A204.1 (cell line): ENCODE measurements around the gene SLC47A2.
"Not testable (repeated sequence)": the region's sequence is repeated elsewhere in the genome, so short reads cannot be mapped to it uniquely, and the experiment has no call there.

ENCODE experiments used
- FAIRE-seq: peaks from 2 replicates; lab custom pipeline; 2012; peaks lifted over from hg19 to GRCh38; lab: Jason Lieb, UNC

SLC47A2 gene

DNA sequence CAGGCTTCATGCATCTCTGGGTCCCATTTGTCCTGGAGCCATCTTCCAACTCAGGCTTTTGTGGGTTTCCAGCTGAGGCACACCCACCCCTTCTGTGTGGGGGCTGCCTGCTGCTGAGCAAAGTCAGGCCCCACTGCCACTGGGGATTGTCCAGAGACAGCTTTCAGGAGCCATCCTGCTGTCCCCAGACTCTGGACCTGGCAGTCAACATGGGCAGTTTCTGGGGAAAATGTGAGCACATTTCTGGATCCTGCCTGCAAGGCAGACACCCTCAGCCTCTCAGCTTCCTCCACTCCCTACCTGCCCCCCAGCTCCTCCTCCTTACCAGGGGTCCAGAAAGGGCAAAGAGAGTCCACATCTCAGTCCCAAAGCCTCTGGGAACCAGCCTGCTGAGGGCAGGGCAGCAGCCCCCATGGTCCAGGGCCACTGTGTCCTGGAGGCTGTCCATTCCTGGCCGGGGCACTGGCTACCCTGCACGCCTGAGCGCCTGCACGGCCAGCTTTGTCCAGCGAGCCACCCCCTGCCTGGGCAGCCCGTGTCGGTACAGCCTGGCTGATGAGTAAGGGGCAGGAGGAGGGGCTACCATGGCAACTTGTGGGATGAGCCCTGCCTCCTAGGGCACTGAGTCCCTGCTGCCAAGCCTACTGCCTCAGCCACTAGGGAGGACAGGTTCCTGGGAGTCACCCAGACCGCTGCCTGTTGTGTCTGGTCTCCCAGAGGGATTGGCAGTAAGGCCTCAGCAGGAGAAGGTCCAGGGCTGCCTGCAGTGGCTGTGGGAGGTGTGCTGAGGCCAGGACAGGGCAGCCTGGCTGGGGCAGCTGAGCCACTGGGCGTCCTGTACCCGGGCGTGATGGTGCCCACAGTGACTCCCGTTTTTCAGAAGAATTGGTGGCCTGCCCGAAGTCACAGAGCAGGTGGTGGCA lies at the start of gene SLC47A2:
Gene SLC47A2 (minus strand): TSS at position 477 of the 923 bp plus-strand sequence. CDS start 29 bp downstream, at position 448.
- no peak for FAIRE-seq

GRCh38 chr17:19766016-19766415 lies 49.6 kb upstream of the SLC47A2 start:
- no peak for FAIRE-seq

DNA sequence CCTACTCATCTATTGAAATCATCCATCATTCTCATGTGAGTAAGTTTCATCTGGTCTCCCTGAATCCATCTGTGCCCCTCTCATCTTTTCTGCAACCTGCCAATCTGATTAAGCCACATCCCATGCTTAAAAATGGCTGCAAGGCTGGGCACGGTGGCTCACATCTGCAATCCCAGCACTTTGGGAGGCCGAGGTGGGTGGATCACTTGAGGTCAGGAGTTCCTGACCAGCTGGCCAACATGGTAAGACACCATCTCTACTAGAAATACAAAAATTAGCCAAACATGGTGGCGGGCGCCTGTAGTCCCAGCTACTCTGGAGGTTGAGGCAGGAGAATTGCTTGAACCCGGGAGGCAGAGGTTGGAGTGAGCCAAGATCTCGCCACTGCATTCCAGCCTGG lies 47.6 kb upstream of the SLC47A2 start:
- not testable (repeated sequence) for FAIRE-seq

- no peak for FAIRE-seq
These were observed 47.0 kb upstream of the SLC47A2 start for GRCh38 chr17:19763416-19763815.

- no peak for FAIRE-seq
These were observed 46.2 kb upstream of the SLC47A2 start for GRCh38 chr17:19762515-19762961.

GRCh38 chr17:19760746-19761145 lies 44.4 kb upstream of the SLC47A2 start:
- no peak for FAIRE-seq

DNA sequence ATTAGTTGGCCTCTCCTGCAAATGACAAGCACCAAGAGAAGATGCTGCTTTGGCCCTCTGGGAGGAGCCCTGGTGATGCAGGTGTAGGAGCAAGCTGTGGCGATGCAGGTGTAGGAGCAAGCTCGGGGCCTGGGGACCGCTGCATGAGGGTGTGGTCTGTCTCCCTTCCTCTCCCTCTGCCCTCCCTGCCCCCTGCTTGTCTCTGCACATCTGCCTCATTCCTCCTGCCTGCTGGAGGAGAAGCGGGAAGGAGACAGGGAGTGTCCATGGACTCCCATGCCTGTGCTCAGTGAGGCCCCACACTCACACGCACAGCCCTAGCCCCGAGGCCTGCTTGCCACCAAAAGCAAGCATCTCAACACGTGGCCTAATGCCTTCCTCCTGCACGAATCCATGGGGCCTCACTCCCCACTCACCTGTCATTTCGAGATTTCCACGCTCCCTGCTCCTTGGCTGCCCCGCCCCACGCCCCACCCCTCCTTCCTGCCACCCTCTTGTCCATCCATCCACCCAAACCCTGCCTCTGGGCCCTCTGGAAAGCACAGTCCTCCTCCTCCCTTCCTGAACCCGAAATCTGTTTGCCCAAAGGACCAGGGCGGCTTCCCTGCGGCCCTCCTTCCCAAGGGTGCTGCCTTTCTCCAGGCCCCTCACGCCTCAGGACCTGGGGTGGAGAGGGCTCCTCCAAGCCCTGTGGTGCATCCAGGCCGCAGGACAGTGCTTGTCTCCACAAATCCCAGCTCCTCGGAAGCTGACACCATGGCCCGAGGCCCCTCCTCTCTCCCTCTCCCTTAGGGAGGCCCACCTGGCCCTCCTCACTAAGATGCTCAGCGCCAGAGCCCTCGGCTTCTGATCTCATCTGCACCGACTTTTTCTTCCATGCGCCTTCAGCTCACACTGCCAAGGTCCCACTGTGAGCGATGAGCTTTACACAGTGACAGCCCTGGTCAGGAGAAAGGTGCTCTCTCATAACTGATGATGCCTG lies 43.5 kb upstream of the SLC47A2 start:
- no peak for FAIRE-seq

DNA sequence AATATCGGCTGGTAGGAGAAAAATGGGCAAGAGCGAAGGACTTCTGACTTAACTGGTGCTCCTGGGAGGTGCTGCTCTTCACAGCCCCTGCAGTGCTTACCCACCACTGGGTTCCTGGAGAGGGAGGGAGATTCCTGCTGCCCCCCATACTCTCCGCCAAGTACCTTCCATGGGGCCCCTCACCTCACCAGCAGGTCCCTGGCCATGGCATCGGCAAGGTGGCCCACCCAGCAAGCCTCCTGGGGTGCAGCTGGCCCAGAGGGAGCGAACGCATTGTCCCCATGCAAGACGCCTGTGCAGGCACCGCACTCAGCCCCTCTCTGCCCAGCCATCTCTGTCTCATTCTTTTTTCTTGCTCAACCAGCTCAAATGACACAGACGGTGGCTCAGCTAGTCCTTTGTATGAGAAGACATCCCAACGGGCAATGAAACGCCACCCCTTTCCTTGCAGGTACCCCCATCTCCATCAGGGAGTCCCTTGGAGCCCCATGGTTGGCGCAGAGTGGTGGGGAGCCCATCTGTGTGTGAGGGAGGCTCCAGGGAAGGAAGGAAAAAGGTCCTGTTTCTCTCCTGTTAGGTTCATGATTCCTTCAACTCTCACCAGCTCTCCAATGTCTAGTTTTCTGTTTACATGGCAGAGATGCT lies 41.3 kb upstream of the SLC47A2 start:
- FAIRE-seq: no peak

DNA sequence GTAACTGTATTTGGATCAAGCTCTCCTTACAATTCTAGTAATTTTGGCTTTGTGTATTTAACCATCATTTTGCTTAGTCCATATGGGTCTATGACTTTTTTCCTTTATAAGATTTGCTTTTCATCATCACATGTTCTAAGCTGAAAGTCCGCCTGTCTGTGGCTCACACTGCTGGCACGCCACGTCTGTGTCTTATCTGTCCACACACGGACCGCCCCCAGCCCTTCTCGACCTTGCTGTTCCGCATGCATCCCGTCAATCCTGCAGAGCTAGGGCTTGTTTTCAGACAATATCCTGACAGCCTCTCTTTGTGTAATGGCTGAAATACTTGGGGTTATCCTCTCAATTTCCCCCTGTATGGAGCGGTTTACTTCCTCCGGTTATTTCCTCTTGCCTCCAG lies 40.2 kb upstream of the SLC47A2 start:
- no peak for FAIRE-seq

DNA sequence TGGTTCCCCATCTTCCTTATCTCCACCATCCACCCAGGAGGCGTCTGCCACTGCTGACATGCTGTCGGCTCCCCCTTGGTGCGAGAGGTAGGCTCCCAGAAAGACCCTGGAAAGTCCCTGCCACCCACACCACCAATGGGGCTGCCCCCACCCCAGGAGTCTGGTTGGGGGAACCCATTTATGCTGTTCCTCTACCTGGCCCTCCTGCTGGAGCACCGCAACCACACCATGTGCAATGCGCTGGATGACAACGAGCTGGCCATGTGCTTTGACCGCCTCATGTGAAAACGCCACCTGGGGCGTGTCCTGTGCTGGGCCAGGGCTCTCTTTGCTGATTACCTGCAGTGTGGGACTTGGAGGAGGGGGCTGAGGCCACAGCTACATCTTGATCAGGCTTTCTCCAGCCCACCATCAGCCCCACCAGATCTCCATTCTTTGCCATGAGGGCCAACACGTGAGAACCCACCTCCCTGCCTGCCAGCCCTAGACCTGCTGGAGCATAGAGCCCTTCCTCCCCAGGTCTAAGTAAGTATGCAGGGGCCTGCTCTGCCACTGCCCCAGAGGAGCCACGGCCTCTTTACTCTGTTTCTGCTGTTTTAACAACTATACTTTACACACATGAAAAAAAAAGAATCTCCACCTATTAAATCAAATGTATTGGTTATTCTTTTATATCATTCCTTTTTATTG lies 39.6 kb upstream of the SLC47A2 start:
- FAIRE-seq: no peak

DNA sequence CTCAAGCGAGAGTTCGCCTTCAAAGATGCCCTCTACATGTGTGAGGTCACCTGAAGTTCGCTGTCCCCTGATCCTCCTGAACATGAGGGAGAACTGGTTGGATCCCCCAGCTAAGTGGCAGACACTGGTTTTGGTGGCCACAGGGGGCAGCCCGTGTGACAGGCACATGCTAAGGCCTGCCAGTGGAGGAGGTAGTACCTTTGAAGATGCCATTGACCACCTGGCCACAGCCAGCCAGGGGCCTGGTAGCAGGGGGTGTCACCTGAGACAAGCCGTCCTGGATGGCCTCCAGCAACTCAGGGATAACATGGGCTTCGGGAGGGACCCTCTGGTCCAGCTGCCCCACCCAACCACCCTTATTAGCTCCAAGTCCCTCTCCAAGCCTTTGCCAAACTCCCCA lies 39.0 kb upstream of the SLC47A2 start:
- no peak for FAIRE-seq

DNA sequence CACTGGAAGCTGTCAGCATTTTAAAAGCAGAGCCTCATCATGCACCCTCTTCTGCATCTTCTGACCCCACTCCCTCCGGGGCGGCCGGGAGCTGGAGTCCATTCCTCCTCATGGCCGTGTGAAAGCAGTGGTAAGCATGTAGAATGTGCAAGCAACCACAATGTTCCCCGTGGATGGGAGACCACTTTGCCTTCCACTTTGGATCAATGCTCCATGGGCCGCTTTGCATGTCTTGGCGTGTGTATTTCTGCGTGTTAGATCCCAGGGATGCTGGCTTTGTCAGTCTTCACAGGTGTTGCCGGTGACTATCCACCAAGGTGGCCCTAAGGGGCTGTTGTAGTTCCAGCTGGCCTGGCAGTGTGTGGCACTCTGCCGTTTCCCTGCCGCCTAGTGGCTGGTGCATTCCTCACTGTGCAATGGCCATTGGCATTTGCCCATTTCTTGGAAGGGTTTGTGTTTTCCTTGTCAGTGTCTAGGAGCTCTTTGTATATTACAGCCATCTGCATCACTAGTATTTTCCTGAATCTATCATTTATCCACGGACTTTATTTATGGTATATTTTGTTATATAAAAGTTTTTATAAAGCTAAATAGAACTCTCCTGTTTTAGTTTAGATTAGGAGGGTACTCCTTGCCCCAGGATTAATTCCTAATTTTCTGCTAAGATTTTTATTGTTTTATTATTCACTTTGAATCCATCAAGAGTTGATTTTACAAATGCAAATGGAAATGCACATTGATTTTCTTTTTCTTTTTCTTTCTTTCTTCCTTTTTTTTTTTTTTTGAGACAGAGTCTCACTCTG lies 37.5 kb upstream of the SLC47A2 start:
- FAIRE-seq: no peak

- no peak for FAIRE-seq
These were observed 36.7 kb upstream of the SLC47A2 start for GRCh38 chr17:19753051-19753509.

DNA sequence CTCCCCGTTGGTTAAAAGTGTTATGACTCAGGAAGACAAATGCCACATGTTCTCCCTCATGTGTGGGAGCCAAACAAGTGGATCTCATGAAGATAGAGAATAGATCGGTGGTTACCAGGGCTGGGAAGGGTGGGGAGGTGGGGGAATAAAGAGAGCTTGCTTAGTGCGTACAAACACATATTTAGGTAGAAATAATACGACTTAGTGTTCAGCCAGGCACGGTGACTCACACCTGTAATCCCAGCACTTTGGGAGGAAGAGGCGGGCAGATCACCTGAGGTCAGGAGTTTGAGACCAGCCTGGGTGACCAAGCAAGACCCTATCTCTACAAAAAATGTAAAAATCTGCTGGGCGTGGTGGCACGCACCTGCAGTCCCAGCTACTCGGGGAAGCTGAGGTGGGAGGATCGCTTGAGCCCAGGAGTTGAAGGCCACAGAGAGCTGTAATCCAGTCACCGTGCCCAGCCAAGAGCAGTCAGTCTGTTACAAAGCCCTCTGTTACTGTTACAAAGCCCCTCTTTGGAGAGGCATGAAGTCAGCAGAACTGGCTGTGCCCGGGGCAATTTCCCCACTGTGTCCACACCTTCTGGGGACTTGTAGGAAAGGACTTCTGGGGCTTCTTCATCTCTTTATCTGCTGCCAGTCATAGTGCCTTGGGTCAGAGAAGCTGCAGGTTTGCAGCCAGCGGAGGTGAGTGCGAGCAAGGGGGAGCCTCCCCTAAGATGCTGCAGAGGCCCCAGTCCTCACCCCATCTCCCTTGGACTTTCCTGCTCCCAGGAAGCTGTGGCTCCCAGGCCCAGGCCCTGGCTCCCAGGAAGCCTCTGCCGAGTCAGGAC lies 36.0 kb upstream of the SLC47A2 start:
- no peak for FAIRE-seq

DNA sequence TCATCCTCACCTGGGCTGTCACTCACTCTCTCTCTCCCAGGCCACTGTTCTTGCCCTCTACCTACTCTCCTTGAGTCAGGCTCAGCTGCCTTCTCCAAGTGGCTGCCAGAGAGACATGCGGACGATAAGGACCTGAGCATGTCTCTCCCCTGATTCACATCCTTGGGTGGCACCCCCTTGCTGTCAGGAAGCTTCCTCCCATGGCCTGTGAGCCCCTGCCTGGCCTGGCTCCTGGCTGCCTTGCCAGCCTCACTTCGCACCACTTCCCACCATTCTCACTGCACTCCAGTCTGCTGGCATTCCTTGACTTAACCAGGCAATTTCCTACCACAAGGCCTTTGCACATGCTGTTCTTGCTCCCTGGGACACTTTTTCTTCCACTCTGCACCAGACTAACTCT lies 34.5 kb upstream of the SLC47A2 start:
- FAIRE-seq: no peak

DNA sequence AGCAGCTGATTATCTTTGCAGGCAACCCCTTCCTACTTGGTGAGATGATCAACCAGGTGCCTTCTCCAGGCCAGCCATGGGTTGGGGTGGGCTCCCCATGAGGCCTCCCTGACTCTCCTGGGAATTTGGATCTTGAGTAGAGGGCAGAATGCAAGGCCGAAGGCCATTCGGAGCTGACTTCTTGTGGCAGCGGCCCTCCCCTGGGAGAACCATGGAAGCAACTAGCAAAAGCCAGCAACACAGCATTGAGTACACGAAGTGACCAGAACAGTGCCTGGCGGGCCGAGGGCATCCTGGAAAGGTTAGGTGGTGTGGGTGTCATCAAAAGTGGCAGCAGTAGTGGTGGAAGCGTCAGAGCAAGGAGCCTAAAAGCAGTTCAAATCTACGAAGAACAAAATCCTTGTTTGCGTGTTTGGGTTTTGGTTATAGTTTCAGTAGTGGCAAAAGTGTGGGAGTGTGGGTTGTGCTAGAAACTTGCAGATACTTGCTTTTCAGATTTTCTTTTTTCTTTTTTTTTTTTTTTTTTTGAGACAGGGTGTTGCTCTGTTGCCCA lies 33.7 kb upstream of the SLC47A2 start:
- no peak for FAIRE-seq

GRCh38 chr17:19748807-19749193 lies 32.4 kb upstream of the SLC47A2 start:
- no peak for FAIRE-seq

DNA sequence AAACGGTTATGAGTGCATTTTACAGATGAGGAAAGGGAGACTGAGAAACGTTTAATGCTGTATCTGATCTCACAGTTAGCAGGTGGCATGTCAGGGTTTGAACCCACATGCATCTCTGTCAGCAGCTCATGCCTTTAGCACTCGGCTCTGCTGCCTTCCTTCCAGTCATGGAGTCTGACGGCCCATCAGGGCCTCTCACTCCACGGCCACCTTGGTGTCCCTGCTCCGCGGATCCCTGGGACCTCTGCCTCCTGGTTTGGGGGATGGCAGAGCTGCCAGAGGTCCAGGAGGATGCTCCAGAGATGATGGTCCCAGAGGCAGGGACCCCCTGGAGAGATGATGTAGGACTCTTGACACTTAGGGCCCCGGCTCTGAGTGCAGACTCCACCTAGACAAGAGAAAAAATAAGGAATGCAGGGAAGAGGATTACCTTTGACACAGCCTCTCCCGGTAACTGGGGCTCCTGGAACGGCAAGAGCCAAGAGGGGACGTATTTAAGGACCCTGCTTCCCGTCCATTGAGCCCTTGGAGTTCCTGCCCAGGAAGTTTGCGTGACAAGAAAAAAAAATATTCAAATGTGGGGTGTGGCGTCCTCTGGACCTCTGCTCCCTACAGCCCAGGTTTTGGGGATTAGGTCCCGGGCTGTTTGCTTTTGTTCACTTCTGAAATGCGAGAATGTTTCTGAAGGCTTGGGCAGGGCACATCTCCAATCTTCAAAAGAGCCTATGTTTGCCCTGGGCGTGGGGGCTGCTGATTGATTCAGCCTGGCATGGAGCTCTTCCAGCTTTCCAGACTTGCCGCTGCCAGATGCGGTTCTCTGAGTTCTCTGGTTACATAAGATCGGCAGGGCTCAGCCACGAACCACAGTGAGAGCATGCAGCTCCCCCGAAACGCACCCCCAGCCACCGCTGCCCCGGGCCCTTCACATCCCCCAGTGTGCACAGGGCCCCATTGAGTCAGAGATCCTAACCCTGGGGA lies 31.7 kb upstream of the SLC47A2 start, which contains the start of gene ALDH3A1:
Gene ALDH3A1 (minus strand): TSS at position 470 of the 978 bp plus-strand sequence. CDS start 3,169 bp downstream, outside the sequence.
- FAIRE-seq: no peak
